Stimulated activated naive CD8-positive, alpha-beta T cell treated with anti-CD3 and anti-CD28 coated beads, Interleukin-15, Interleukin-2, amounts not matched to agents 100 ng/mL and 50 ng/mL, for 24 hours (primary cell): ENCODE results near the gene UNC5C.
A peak's percentile ranks its signal among the peaks of the same experiment; 100 is the strongest.
"Not testable (repeated sequence)": the region's sequence is repeated elsewhere in the genome, so short reads cannot be mapped to it uniquely, and the experiment has no call there.

Experiments
- H3K27ac Mint-ChIP-seq: one replicate; pipeline ENCODE4 v1.8.0; 2021; ENCODE audit warnings: mild to moderate bottlenecking, mixed read lengths
- H3K27me3 Mint-ChIP-seq: one replicate; pipeline ENCODE4 v1.8.0; 2021; ENCODE audit warnings: mixed read lengths
- H3K36me3 Mint-ChIP-seq: one replicate; pipeline ENCODE4 v1.8.0; 2021; ENCODE audit warnings: low read depth, mixed read lengths
- H3K4me1 Mint-ChIP-seq: one replicate; pipeline ENCODE4 v1.8.0; 2021; ENCODE audit warnings: low read depth, mixed read lengths
- H3K4me3 Mint-ChIP-seq: one replicate; pipeline ENCODE4 v1.8.0; 2021; ENCODE audit warnings: mild to moderate bottlenecking, mixed read lengths
- H3K9me3 Mint-ChIP-seq: one replicate; pipeline ENCODE4 v1.8.0; 2021; ENCODE audit warnings: mixed read lengths

The UNC5C gene

DNA sequence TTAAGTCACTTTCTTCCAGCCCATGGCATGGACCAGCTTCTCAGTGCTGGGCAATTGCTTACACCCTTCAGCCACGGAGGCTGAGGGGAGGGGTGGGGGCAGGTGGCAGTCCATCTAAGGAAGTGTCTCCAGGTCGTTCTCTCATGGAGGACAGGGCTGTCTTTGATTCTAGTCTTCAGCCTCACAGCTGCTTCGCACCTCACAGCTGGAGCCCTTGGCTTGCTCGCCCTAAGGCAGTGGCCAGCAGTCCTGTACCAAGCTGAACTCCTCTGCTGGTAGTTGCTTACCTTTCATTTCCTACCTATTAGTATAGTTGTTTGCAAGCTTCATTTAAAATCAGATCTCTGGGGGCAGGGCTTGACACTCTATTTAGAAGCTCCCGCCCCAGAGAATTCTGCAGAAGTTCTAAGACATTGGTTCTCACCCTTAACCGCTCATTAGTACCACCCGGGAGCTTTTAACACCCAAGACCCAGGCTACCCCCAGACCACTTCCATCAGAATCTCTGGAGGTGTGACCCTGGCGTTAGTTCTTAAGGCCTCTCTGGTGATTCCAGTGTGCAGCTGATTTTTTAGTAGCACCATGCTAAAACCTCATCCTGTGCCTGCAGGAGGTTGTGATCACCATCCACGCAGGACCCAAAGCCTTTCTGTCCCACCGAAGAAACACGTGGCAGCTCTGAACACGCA, 386.8 kb downstream of the UNC5C start:
- Mint-ChIP-seq H3K27me3 (no peaks in the 10 kb centered on the region), H3K36me3 (no peaks in the 10 kb centered on the region), H3K4me1 (no peaks in the 10 kb centered on the region), H3K4me3 (no peak overlapping the region), H3K27ac (no peak overlapping the region), H3K9me3 (no peaks in the 10 kb centered on the region)

DNA sequence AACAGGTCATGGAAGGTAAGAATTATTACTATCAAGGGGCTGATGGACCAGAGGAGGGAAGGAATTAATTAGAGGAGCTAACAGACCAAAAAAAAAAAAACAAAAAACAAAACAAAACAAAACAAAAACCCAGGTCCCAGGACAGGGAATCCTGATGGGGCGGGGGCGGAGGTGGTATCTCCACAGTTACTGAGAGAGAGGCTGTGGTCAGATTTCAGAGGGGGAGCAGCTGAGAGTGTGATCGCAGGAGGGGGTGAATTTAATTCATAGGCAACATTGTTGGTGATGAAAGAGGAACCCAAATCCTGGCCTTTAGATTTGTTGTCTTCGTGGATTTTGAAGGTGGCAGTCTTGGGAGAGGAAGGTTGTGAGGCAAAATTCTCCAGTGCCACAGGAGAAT, 389.4 kb downstream of the UNC5C start:
- Mint-ChIP-seq H3K4me3 (no peak overlapping the region), H3K27ac (no peak overlapping the region), H3K27me3 (no peaks in the 10 kb centered on the region), H3K4me1 (peaks cover 12% of the 10 kb centered on the region), H3K36me3 (no peaks in the 10 kb centered on the region), H3K9me3 (no peaks in the 10 kb centered on the region)

GRCh38 chr4:95158626-95159025, 390.1 kb downstream of the UNC5C start:
- Mint-ChIP-seq H3K9me3 (no peaks in the 10 kb centered on the region), H3K27ac (peak overlapping the region; percentile 33), H3K4me1 (peaks cover 12% of the 10 kb centered on the region)

GRCh38 chr4:95158045-95158444, 390.7 kb downstream of the UNC5C start:
- no peaks in the 10 kb centered on the region for H3K9me3 Mint-ChIP-seq
- peaks cover 12% of the 10 kb centered on the region for H3K4me1 Mint-ChIP-seq
- H3K36me3 Mint-ChIP-seq, result no peaks in the 10 kb centered on the region
- H3K27me3 Mint-ChIP-seq, result no peaks in the 10 kb centered on the region
- H3K4me3 Mint-ChIP-seq, result no peak overlapping the region
- no peak overlapping the region for H3K27ac Mint-ChIP-seq

More at GRCh38 chr4:95158626-95159025, 390.1 kb downstream of the UNC5C start:
- Mint-ChIP-seq H3K27me3 (no peaks in the 10 kb centered on the region), H3K36me3 (no peaks in the 10 kb centered on the region), H3K4me3 (no peak overlapping the region)

DNA sequence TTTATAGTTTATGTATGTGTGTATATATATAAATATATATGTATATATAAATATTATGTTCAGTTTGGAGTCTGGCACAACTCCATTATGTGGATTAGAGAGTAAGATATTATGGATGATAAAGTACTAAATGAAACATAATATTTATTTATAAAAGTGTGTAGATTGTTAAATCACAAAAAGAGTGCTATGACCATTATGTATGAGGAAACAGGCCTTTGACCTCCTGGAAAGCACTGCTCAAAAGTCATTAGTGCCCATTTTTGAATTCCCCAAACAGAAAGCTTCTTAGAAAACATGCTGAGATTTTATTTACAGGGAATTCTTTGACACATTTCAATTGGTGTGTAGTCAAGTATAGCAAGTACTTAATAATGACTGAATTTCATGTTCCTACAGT, 391.2 kb downstream of the UNC5C start:
- H3K9me3 Mint-ChIP-seq, result no peaks in the 10 kb centered on the region
- no peak overlapping the region for H3K4me3 Mint-ChIP-seq
- H3K27me3 Mint-ChIP-seq, result no peaks in the 10 kb centered on the region
- H3K27ac Mint-ChIP-seq, result no peak overlapping the region
- no peaks in the 10 kb centered on the region for H3K36me3 Mint-ChIP-seq
- H3K4me1 Mint-ChIP-seq, result peaks cover 12% of the 10 kb centered on the region

DNA sequence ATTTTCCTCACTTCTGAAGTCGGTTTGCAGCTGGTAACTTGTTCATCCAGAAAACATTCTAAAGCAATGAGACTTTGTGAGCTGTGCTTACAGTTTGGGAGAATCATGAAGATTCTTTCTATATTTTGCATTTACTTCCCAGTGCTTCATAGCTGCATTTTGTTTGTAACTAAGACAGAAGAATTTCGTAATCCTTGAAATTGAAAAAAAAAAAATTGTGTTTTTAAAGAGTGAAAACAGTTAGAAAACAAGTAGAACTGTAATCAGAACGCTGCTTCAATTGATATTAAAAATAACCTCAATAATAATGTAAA, 392.4 kb downstream of the UNC5C start:
- H3K27me3 Mint-ChIP-seq, result no peaks in the 10 kb centered on the region
- H3K4me3 Mint-ChIP-seq, result no peak overlapping the region
- H3K27ac Mint-ChIP-seq, result peak overlapping the region; percentile 66
- no peaks in the 10 kb centered on the region for H3K36me3 Mint-ChIP-seq
- no peaks in the 10 kb centered on the region for H3K9me3 Mint-ChIP-seq
- peaks cover 12% of the 10 kb centered on the region for H3K4me1 Mint-ChIP-seq

DNA sequence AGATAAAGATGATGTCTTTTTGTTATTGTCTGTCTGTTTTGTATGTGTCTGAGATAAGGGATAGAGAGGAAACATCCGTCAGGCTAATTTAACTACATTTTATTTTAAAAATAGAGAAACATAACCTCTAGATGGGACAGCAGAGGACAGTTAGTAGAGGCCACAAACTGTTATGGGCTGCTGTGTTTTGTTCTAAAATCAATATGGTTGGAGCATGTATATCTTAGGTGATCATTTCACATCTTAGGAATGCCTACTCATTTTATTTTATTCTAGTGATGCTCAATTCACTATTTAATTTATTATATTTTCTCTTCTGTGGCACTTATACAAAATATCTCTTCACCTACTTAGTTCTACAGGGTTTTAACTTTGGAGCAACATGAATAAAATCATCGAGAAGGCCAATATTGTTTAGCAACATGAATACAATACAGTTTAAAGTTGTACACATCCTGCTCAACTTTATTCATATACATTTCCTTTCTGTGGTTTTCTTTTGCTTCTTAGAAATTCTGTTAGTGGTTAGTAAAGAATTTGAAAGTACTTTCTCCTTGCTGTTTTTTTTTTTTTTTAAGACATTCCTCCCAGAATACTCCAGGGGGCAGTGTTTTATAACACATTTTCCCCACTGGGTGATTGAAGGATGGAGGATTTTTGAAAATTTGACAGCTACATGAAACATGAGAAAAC, 392.9 kb downstream of the UNC5C start:
- Mint-ChIP-seq H3K4me3 (peak overlapping the region; percentile 2), H3K27me3 (no peaks in the 10 kb centered on the region), H3K27ac (peak overlapping the region; percentile 66), H3K9me3 (no peaks in the 10 kb centered on the region), H3K36me3 (no peaks in the 10 kb centered on the region), H3K4me1 (peaks cover 12% of the 10 kb centered on the region)

- Mint-ChIP-seq H3K4me1 (peaks cover 12% of the 10 kb centered on the region), H3K27ac (no peak overlapping the region), H3K4me3 (no peak overlapping the region), H3K36me3 (no peaks in the 10 kb centered on the region), H3K27me3 (no peaks in the 10 kb centered on the region), H3K9me3 (no peaks in the 10 kb centered on the region)
Measured at GRCh38 chr4:95153182-95153581, 395.6 kb downstream of the UNC5C start.

GRCh38 chr4:95151255-95151654, 397.5 kb downstream of the UNC5C start:
- H3K27ac Mint-ChIP-seq, result no peak overlapping the region
- H3K9me3 Mint-ChIP-seq, result no peaks in the 10 kb centered on the region
- H3K27me3 Mint-ChIP-seq, result no peaks in the 10 kb centered on the region
- no peaks in the 10 kb centered on the region for H3K36me3 Mint-ChIP-seq
- H3K4me3 Mint-ChIP-seq, result no peak overlapping the region
- H3K4me1 Mint-ChIP-seq, result peaks cover 10% of the 10 kb centered on the region

- Mint-ChIP-seq H3K4me1 (no peaks in the 10 kb centered on the region), H3K9me3 (peaks cover 13% of the 10 kb centered on the region), H3K27ac (no peak overlapping the region), H3K4me3 (no peak overlapping the region), H3K36me3 (no peaks in the 10 kb centered on the region), H3K27me3 (peaks cover 9% of the 10 kb centered on the region)
Measured at GRCh38 chr4:95142932-95143331, 405.8 kb downstream of the UNC5C start.

DNA sequence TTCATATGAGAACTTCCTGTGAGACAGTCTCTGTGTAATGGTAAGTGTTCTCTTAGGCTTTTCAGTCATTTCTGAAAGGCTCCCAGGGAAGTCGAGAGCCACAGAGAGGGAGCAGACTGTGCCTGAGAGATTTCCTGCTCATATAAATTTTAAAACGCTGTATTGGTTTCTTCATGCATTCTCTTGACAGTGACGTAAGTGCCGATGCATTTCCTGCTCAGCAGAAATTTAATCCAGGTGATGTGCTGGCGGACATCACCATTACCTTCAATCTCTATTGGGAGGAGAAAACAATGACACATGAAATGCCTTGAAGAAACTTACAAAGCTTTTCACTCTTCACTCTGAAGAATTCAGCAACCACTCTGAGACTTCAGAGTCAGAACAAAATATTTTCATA, 407.4 kb downstream of the UNC5C start:
- H3K27ac Mint-ChIP-seq, result no peak overlapping the region
- H3K4me1 Mint-ChIP-seq, result no peaks in the 10 kb centered on the region
- peaks cover 13% of the 10 kb centered on the region for H3K9me3 Mint-ChIP-seq
- H3K36me3 Mint-ChIP-seq, result no peaks in the 10 kb centered on the region
- peaks cover 9% of the 10 kb centered on the region for H3K27me3 Mint-ChIP-seq
- H3K4me3 Mint-ChIP-seq, result no peak overlapping the region

DNA sequence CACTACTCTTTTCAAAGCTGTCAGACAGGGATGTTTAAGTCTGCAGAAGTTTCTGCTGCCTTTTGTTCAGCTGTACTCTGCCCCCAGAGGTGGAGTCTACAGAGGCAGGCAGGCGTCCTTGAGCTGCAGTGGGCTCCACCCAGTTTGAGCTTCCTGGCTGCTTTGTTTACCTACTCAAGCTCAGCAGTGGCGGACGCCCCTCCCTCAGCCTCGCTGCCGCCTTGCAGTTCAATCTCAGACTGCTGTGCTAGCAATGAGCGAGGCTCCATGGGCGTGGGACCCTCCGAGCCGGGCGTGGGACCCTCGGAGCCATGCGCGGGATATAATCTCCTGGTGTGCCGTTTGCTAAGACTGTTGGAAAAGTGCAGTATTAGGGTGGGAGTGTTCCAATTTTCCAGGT, 409.3 kb downstream of the UNC5C start:
- H3K4me1 Mint-ChIP-seq, H3K27ac Mint-ChIP-seq, H3K27me3 Mint-ChIP-seq, H3K4me3 Mint-ChIP-seq, H3K36me3 Mint-ChIP-seq: not testable (repeated sequence)
- H3K9me3 Mint-ChIP-seq, result peaks cover 13% of the 10 kb centered on the region

- H3K27me3 Mint-ChIP-seq, H3K36me3 Mint-ChIP-seq, H3K4me3 Mint-ChIP-seq, H3K4me1 Mint-ChIP-seq, H3K27ac Mint-ChIP-seq, H3K9me3 Mint-ChIP-seq: not testable (repeated sequence)
Measured at GRCh38 chr4:95134016-95134415, 414.8 kb downstream of the UNC5C start.

GRCh38 chr4:95129821-95130311, 418.9 kb downstream of the UNC5C start:
- Mint-ChIP-seq H3K9me3 (no peaks in the 10 kb centered on the region), H3K4me3 (no peak overlapping the region), H3K27me3 (no peaks in the 10 kb centered on the region), H3K4me1 (peaks cover 9% of the 10 kb centered on the region), H3K36me3 (no peaks in the 10 kb centered on the region), H3K27ac (no peak overlapping the region)

DNA sequence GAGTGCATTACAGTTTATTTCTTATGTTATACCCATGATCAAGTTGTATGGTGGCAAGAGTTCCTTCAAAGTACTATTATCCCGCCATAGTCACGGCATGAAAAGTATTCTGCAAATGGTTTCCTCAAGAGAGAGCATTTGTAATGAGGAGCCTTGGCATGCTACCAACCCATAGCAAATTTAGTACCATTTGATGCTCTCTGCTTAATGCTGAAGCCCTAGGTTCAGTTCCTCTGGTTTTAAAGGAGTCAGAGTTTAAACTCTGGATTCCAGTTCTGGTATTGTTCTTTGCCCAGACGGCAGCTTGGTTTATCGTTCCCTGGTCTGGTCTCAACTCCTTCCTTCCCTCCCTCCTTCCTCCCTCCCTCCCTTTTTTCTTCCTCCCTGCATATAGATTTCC, 419.7 kb downstream of the UNC5C start:
- H3K27me3 Mint-ChIP-seq, result no peaks in the 10 kb centered on the region
- no peak overlapping the region for H3K27ac Mint-ChIP-seq

More for the DNA sequence above, 419.7 kb downstream of the UNC5C start:
- H3K4me1 Mint-ChIP-seq, result peaks cover 9% of the 10 kb centered on the region
- no peaks in the 10 kb centered on the region for H3K9me3 Mint-ChIP-seq
- no peak overlapping the region for H3K4me3 Mint-ChIP-seq
- no peaks in the 10 kb centered on the region for H3K36me3 Mint-ChIP-seq
